Spleen (tissue), 11 donors: ENCODE data around the gene ADSS2. TPM values are rescaled to one million over a fixed set of nuclear protein-coding genes. Genes with fewer than 3 reads are reported as not detected.

Experiments used
- DNase-seq: peaks from one replicate; pipeline ENCODE4 v3.0.0-alpha.2; 2020
- H3K27ac ChIP-seq, 8 donors: fragments of 200-600 bp; sonication (generic) in 7 of 8; 1 replicate in 4 of 8; 2 replicates in 4 of 8; pipeline versions ENCODE4 v1.5.0 to v1.8.0; 2016 to 2021; ENCODE audit warnings: inconsistent platforms in 4 of 8, mild to moderate bottlenecking in 4 of 8, moderate library complexity in 1 of 8
- H3K27me3 ChIP-seq, 7 donors: fragments of 200-600 bp; sonication (generic) in 6 of 7; replicated peaks in 1 of 7; 1 replicate in 4 of 7; 2 replicates in 3 of 7; pipeline versions ENCODE4 v1.5.0 to v1.8.0; 2016 to 2021; ENCODE audit warnings: inconsistent platforms in 3 of 7, mild to moderate bottlenecking in 1 of 7
- H3K36me3 ChIP-seq, 6 donors: fragments of 200-600 bp; sonication (generic) in 5 of 6; 1 replicate in 4 of 6; 2 replicates in 2 of 6; pipeline versions ENCODE4 v1.5.0 to v1.8.0; 2016 to 2021; ENCODE audit warnings: inconsistent platforms in 2 of 6
- H3K4me1 ChIP-seq, 6 donors: fragments of 200-600 bp; sonication (generic) in 5 of 6; 1 replicate in 3 of 6; 2 replicates in 3 of 6; pipeline versions ENCODE4 v1.5.0 to v1.8.0; 2016 to 2021; ENCODE audit warnings: inconsistent platforms in 3 of 6
- H3K4me3 ChIP-seq, 8 donors: fragments of 200-600 bp; sonication (generic) in 7 of 8; 1 replicate in 4 of 8; 2 replicates in 4 of 8; pipeline versions ENCODE4 v1.5.0 to v1.8.0; 2016 to 2021; ENCODE audit warnings: inconsistent platforms in 4 of 8, mild to moderate bottlenecking in 4 of 8, moderate library complexity in 2 of 8
- H3K9me3 ChIP-seq, 8 donors: fragments of 200-600 bp; sonication (generic) in 7 of 8; 1 replicate in 4 of 8; 2 replicates in 4 of 8; pipeline versions ENCODE4 v1.5.0 to v1.8.0; 2016 to 2021; ENCODE audit warnings: inconsistent platforms in 4 of 8
- POLR2A ChIP-seq, 3 donors: fragments of 450-650 bp; IDR thresholded peaks; one replicate each; pipeline ENCODE4 v1.5.1; 2017; ENCODE audit warnings: antibody characterized with exemption in 3 of 3, mild to moderate bottlenecking in 1 of 3
- POLR2AphosphoS5 ChIP-seq, 3 donors: sonication (generic); formaldehyde crosslinking; IDR thresholded peaks; one replicate each; pipeline ENCODE4 v1.5.1; 2017; ENCODE audit warnings: antibody characterized with exemption in 3 of 3
- WGBS, 5 donors: extraction: QIAGEN DNeasy Blood & Tissue Kit in 3 of 5; methylation state at CpG; one replicate each; pipeline versions ENCODE4 v1.1.5 to v1.1.7; 2013 to 2018; 5-methylcytosine and 5-hydroxymethylcytosine counted together
- intact Hi-C: fragments of 100-400 bp; cut with DNase I; formaldehyde crosslinking; loops from one replicate; pipeline ENCODE4 v1.15.0; 2023; ENCODE audit warnings: low total_unique reads
- polyA plus RNA-seq, 3 donors: library from polyadenylated mRNA; stranded (reverse); fragments of 200-250 nt; gene quantifications; one replicate each; pipeline ENCODE4 v1.2.1, GENCODE V29; 2013
- total RNA-seq, 7 donors: library from RNA; depleted of rRNA in 3 of 7; stranded (reverse); fragments of >200 nt in 3 of 7; fragmentation: NEBNext Ultra II Directional in 4 of 7; extraction: Animal tissue kit (Norgen Biotek cat#: 25700) in 4 of 7; gene quantifications; one replicate each; pipeline versions ENCODE4 v1.1.0 to v1.2.1, GENCODE V29; 2016 to 2021
- TF ChIP-seq, protein P1 (sequence below), 11 experiments: fragments of 200-600 bp in 7 of 11; fragments of 450-650 bp in 4 of 11; sonication (generic) in 4 of 11; IDR thresholded peaks in 8 of 11; conservative IDR thresholded peaks in 3 of 11; 1 replicate in 7 of 11; 2 replicates in 4 of 11; pipeline versions ENCODE4 v1.4.0 to v1.8.0; 2016 to 2021; ENCODE audit warnings: antibody characterized with exemption in 11 of 11, inconsistent platforms in 4 of 11, mild to moderate bottlenecking in 1 of 11
- donor health status: healthy with polysubstance abuse.
- donor health status: DM: no; HTN: no; CAD: no; lungs with moderate emphysema.
- donor health status: DM: no; HTN: no; CAD: no.
- donor health status: Bipolar disorder and iron deficiency.
- donor health status: healthy.
- donor health status: DM: no; HTN: no; CAD: no.
- donor health status: DM: yes; HTN: yes; CAD: no.

ADSS2 gene
- total and polyA plus RNA-seq, 10 donors: 19.9 to 48.6 (median 42.1) TPM

DNA sequence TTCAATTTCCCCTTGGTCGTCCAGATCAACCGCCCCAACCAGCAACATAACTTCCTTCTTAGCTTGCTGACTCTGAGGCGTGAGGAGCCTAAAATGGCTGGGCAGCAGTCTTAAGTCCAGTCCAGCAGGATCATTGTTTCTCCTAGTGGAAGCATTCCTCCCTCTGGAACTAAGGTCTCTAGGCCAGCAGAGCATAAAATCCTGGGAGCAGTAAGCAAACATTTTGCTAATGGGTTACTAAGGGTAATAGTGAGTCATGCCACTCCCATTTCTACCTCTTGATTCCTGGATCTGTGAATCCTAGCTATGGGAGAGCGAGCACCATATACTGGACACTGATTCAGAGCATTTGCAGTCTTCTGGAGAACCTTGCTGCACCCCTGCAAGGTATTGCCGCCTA lies 59.9 kb downstream of the ADSS2 start:
- Histone ChIP-seq H3K4me3 (no peak overlapping the region), H3K9me3 (no peaks in the 10 kb centered on the region), H3K4me1 (no peaks in the 10 kb centered on the region), H3K36me3 (no peaks in the 10 kb centered on the region), H3K27me3 (no peaks in the 10 kb centered on the region), H3K27ac (no peak overlapping the region)
- intact Hi-C loops: no loop called here
- WGBS, 5 donors: 91 to 95% (median 93%) methylated on average over 5 of the region's 5 CpGs
- TF ChIP-seq POLR2AphosphoS5 (IDR thresholded peaks at IDR 0.05) (no peak), POLR2A (IDR thresholded peaks at IDR 0.05) (no peak)
- TF ChIP-seq, protein P1, sequence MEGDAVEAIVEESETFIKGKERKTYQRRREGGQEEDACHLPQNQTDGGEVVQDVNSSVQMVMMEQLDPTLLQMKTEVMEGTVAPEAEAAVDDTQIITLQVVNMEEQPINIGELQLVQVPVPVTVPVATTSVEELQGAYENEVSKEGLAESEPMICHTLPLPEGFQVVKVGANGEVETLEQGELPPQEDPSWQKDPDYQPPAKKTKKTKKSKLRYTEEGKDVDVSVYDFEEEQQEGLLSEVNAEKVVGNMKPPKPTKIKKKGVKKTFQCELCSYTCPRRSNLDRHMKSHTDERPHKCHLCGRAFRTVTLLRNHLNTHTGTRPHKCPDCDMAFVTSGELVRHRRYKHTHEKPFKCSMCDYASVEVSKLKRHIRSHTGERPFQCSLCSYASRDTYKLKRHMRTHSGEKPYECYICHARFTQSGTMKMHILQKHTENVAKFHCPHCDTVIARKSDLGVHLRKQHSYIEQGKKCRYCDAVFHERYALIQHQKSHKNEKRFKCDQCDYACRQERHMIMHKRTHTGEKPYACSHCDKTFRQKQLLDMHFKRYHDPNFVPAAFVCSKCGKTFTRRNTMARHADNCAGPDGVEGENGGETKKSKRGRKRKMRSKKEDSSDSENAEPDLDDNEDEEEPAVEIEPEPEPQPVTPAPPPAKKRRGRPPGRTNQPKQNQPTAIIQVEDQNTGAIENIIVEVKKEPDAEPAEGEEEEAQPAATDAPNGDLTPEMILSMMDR (IDR thresholded peaks at IDR 0.05 in 8 of 11, conservative IDR thresholded peaks at IDR 0.05 in 3 of 11): no peak
- no peak for DNase-seq

DNA sequence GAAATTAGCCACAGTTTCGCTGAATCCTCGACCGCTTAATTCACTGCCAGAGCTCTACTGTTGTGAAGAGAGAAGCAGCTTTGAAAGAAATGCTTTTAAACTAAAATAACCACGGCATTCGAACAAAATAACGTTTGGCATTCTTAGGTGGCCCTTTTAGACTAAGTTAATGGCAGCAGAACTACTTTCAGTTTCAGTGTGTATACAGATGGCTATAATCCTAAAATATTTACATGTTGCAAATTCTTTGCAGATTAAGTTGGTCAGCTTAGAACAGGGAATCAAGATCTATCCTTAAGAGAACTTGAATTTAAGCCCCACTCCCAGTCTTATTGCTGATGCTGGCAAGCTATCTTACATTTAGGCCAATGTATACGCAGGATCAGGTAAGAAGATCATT lies 62.7 kb downstream of the ADSS2 start:
- DNase-seq: no peak
- Histone ChIP-seq H3K27me3 (no peaks in the 10 kb centered on the region), H3K4me1 (no peaks in the 10 kb centered on the region), H3K36me3 (no peaks in the 10 kb centered on the region), H3K9me3 (no peaks in the 10 kb centered on the region), H3K4me3 (no peak overlapping the region), H3K27ac (no peak overlapping the region)
- WGBS, 5 donors: 79 to 90% (median 89%) methylated on average over 7 of the region's 7 CpGs
- intact Hi-C loops: no loop called here
- no peak for TF ChIP-seq POLR2A (IDR thresholded peaks at IDR 0.05)
- no peak for TF ChIP-seq POLR2AphosphoS5 (IDR thresholded peaks at IDR 0.05)
- TF ChIP-seq, protein P1 (IDR thresholded peaks at IDR 0.05 in 8 of 11, conservative IDR thresholded peaks at IDR 0.05 in 3 of 11): no peak

DNA sequence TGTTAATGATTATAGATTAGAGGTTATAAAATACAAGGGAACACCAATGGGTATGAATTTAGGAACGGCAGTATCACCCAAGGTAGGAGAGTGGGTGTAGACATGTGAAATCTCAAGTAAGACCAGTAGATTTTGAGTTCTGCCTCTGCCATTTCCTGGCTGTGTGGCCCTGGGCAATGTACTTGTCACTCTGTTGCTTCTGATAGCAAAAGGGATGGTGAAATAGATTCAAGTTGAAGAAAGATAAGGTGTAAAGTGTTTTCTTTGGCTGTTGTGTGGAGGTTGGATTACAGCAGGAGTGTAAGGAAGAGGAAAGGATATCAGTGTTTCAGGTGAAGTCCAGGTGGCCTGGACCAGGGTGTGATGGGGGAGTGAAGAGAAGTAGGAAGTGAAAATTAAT lies 64.3 kb downstream of the ADSS2 start:
- 89 to 98% (median 94%) methylated on average over 1 of the region's 1 CpG for WGBS, 5 donors

DNA sequence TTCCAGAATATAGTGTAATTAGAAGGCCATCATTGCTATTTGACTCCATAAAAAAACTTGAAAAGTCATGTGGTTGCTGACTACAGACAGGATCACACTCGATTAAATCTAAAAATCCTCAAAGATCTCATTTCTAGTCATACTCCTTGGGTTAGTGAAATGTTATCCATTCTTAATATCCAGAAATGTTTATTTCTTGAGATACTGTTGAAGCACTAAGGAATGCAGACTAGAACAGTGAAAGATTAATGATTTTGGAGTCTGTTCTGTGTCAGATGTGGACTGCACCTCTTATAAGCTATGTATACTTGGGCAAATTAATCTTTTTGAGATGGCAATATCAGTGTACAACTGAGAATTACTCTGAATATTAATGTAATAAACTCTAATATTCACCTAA lies 65.1 kb downstream of the ADSS2 start:
- no peak overlapping the region for H3K27ac ChIP-seq
- no peaks in the 10 kb centered on the region for H3K4me1 ChIP-seq
- peaks cover 0 to 2% (median 0%) of the 10 kb centered on the region in 6 donors for H3K36me3 ChIP-seq
- no peak overlapping the region for H3K4me3 ChIP-seq
- intact Hi-C loops: no loop called here
- 86 to 100% (median 98%) methylated on average over 1 of the region's 1 CpG for WGBS, 5 donors
- H3K27me3 ChIP-seq: no peaks in the 10 kb centered on the region
- no peaks in the 10 kb centered on the region for H3K9me3 ChIP-seq
- TF ChIP-seq POLR2AphosphoS5 (IDR thresholded peaks at IDR 0.05) (no peak), POLR2A (IDR thresholded peaks at IDR 0.05) (no peak)
- TF ChIP-seq, protein P1 (IDR thresholded peaks at IDR 0.05 in 8 of 11, conservative IDR thresholded peaks at IDR 0.05 in 3 of 11): no peak
- no peak for DNase-seq

More for the DNA sequence above, 64.3 kb downstream of the ADSS2 start:
- no peak for DNase-seq
- Histone ChIP-seq H3K27ac (no peak overlapping the region), H3K9me3 (no peaks in the 10 kb centered on the region), H3K4me3 (no peak overlapping the region), H3K4me1 (no peaks in the 10 kb centered on the region), H3K36me3 (no peaks in the 10 kb centered on the region), H3K27me3 (no peaks in the 10 kb centered on the region)
- no peak for TF ChIP-seq POLR2AphosphoS5 (IDR thresholded peaks at IDR 0.05)
- TF ChIP-seq, protein P1 (IDR thresholded peaks at IDR 0.05 in 8 of 11, conservative IDR thresholded peaks at IDR 0.05 in 3 of 11): no peak
- TF ChIP-seq POLR2A (IDR thresholded peaks at IDR 0.05): no peak
- intact Hi-C loops: no loop called here
